ENCODE results near the gene MR1.
"Not testable (repeated sequence)": the region's sequence is repeated elsewhere in the genome, so short reads cannot be mapped to it uniquely, and the experiment has no call there.

Gene MR1

GRCh38 chr1:181028615-181029014 is 5.2 kb upstream of the MR1 start:
- DNase-seq (ENCODE audit: low read depth): no peak

GRCh38 chr1:181032535-181032934 is 1.2 kb upstream of the MR1 start:
- no peak for DNase-seq (ENCODE audit: low read depth)

GRCh38 chr1:181033128-181033798 is 520 bp upstream of the MR1 start:
- DNase-seq (ENCODE audit: low read depth): no peak

- not testable (repeated sequence) for DNase-seq (ENCODE audit: low read depth)
These were observed 1.4 kb downstream of the MR1 start for GRCh38 chr1:181035210-181035609.

- no peak for DNase-seq (ENCODE audit: low read depth)
These were observed 2.5 kb downstream of the MR1 start for GRCh38 chr1:181036107-181036836.

- no peak for DNase-seq (ENCODE audit: low read depth)
These were observed 3.6 kb downstream of the MR1 start for GRCh38 chr1:181037386-181037785.

- DNase-seq (ENCODE audit: low read depth): peak; percentile 40
These were observed 4.7 kb downstream of the MR1 start for GRCh38 chr1:181038399-181038873.

- DNase-seq (ENCODE audit: low read depth): no peak
These were observed 6.6 kb downstream of the MR1 start for GRCh38 chr1:181040284-181040865.

GRCh38 chr1:181043025-181043888 is 9.5 kb downstream of the MR1 start:
- no peak for DNase-seq (ENCODE audit: low read depth)

- no peak for DNase-seq (ENCODE audit: low read depth)
These were observed 10.7 kb downstream of the MR1 start for GRCh38 chr1:181044449-181044966.

GRCh38 chr1:181045946-181046345 is 12.2 kb downstream of the MR1 start:
- DNase-seq (ENCODE audit: low read depth): not testable (repeated sequence)

- DNase-seq (ENCODE audit: low read depth): no peak
These were observed 15.6 kb downstream of the MR1 start for GRCh38 chr1:181049378-181049777.

- no peak for DNase-seq (ENCODE audit: low read depth)
These were observed 17.1 kb downstream of the MR1 start for GRCh38 chr1:181050922-181051321.

GRCh38 chr1:181056560-181056959 is 22.8 kb downstream of the MR1 start:
- no peak for DNase-seq (ENCODE audit: low read depth)

GRCh38 chr1:181057079-181057478 is 23.3 kb downstream of the MR1 start:
- DNase-seq (ENCODE audit: low read depth): no peak

- no peak for DNase-seq (ENCODE audit: low read depth)
These were observed 25.7 kb downstream of the MR1 start for GRCh38 chr1:181059435-181059834.

GRCh38 chr1:181060066-181060465 is 26.3 kb downstream of the MR1 start:
- DNase-seq (ENCODE audit: low read depth): no peak

GRCh38 chr1:181060947-181061346 is 27.2 kb downstream of the MR1 start:
- not testable (repeated sequence) for DNase-seq (ENCODE audit: low read depth)

GRCh38 chr1:181061487-181061886 is 27.7 kb downstream of the MR1 start:
- DNase-seq (ENCODE audit: low read depth): no peak

GRCh38 chr1:181061891-181062835 is 28.4 kb downstream of the MR1 start:
- no peak for DNase-seq (ENCODE audit: low read depth)

Data from stimulated activated CD4-positive, alpha-beta T cell treated with anti-CD3 and anti-CD28 coated beads, Interleukin-2, amount 100 ng/mL, for 4 hours (primary cell).